ENCODE data around the gene RTF2.

RTF2 gene, protein sequence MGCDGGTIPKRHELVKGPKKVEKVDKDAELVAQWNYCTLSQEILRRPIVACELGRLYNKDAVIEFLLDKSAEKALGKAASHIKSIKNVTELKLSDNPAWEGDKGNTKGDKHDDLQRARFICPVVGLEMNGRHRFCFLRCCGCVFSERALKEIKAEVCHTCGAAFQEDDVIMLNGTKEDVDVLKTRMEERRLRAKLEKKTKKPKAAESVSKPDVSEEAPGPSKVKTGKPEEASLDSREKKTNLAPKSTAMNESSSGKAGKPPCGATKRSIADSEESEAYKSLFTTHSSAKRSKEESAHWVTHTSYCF

DNA sequence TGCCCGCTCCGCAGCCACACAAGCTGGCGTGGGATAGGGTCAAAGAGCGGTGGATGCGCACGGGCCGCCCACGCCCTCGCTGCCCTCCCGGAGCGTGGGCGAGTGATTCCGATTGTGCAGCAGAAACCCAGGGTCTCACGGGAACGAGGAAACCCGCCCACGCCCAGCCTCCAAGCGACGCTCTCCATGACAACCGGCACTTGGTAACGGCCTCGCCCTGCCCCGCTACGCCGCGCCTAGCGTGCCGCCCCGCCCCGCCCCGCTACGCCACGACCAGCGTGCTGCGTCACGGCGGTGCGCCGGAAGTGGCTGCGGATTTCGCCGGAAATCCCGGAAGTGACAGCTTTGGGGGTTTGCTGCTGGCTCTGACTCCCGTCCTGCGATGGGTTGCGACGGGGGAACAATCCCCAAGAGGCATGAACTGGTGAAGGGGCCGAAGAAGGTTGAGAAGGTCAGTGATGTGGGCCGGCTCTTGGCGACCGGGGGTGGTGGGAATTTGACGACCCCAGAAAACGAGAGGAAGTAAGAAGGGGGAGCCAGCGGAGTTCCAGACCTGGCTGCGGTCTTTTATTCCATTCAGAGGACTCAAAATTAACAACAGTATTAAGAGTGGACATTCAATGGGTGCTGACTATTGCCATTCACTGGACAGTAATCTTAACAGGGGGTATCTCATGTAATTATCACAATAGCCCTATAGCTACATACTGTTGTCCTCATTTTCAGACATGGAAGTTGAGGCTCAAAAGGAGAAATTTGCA, at the start of gene RTF2:
Gene RTF2, plus strand, starts transcription at position 312 of the 761 bp plus-strand sequence. Its CDS starts 71 bp downstream, at position 383.
- peak; percentile 97 for DNase-seq

DNA sequence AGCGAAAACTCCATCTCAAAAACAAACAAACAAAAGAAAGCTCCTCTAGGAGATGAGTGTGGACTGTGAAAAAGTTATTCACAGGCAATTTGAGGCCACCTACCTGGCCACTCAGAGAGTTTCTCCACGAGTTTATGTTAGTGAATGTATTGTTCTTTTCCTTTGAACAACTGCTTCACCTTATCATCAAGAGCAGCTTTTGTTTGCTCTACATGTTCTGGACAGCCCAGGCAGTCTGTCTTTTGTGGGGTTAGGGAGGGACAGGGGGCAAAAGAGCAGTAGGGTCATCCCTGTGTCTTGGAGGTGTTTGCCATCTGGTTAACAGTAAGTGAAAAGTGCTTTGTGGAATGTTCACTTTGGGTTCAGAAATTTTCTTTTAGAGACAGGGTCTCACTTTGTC, 48.4 kb upstream of the RTF2 start:
- no peak for DNase-seq

DNA sequence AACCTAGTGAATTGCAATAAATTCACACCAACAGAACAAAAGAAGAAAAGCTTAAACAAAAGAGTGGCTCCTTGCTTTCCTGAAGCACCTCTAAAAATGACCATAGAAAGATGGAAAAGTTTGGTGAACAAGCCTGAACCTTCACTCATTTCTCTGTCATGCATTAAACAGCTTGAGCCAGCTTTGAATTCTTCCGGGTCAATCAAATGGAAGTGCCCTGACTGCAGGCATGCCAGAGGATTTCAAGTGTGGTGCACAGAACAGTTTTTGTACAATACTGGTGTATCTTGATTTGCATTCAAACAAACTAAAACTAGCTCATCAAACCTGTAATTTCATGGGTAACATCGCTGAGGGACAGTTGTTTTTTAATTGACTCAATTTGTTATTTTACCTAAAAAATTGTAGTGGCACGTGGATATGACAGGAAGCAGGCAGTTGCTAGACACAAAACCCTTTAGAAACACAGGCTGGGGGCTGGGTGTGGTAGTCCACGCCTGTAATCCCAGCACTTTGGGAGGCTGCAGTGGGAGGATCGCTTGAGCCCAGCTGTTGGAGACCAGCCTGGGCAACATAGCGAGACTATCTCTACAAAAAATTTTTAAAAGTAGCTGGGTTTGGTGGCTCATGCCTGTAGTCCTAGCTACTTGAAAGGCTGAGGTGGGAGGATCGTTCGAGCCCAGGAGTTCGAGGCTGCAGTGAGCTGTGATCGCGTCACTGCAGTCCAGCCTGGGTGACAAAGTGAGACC, 47.3 kb upstream of the RTF2 start:
- DNase-seq, result no peak

DNA sequence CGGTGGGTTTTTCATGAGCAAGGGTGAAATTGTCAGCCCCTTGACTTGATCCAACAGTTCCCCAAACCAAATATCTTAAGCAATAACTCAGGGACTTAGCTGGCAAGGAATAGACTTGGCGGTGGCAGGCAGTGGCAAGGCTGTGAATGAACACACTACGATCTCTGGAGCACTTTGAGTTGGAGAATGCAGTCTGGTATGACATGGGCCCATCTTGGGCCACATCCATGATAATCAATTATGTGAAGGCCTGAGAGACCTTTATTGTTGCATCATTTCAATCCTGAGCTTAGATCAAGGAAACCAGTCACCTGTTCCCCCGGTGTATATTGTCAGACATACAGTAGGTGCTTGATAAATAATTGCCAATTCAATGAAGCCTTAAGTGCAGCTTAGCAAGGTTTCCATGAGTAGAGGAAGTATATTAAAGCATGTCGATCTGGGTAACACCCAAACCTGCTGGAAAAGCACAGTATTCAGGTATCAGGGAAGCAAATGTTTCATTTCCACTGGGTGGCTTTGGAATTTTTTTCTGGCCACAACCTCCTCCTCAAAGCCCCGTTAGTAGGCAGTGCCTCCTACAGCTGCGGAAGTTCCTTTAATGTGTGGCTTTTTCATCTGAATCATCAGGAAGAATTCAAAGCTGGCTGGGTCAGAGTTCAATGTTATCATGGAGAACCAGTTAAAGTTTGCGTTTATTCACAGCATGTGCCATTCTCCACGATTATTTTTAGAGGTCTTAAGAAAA, 46.2 kb upstream of the RTF2 start:
- DNase-seq, result no peak

DNA sequence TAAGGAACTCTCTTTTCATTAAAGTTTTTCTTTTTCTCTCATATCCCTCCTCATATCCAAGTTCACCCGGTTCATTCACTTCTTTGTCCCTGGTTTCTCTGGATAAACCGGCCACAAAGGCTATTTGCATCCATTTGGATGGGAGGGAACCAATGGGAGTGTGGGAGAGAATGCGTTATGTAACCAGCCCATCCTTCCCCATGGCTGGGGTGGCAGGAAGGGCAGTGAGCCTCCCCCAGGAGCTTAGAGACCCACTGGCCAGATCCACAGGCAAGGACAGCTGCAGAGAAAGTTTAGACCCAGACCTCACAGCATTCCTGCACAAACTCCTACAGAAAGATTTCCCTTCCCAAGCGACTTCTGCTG, 45.6 kb upstream of the RTF2 start:
- DNase-seq, result no peak

DNA sequence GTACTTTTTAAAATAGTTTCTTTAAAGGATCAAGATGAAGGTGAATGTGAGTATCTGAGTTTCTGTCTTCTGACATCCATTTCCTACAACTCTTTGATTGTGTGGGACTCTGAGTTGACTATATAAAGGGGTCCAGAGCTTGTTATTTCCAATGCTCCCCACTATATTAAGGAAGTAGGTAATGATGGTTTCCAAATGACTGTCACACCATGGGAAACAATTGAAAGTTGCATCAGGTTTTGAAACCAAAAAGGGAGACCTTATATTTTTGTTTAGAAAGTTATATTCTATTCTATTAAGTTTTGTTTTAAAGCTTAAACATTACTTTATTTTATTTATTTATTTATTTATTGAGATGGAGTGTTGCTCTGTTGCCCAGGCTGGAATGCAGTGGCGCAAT, 45.2 kb upstream of the RTF2 start:
- DNase-seq, result no peak

DNA sequence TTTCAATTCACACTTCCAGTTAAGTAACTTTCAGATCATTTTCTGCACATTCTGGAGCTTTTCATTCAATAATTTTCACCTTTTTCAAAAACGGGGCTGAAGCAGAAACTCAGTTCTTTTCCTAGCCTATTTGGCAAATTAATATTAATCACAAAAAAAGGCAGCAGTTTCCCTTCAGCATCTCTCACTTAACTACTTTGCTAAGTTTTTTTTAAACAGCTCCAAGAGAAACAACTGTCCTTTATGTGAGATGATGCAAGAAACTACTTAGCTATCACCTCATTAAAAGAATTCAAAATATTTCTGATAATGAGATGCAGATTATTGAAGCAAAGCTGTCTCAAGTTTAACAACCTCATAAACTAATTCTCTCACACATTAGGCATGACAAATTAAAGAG, 44.5 kb upstream of the RTF2 start:
- DNase-seq, result no peak

DNA sequence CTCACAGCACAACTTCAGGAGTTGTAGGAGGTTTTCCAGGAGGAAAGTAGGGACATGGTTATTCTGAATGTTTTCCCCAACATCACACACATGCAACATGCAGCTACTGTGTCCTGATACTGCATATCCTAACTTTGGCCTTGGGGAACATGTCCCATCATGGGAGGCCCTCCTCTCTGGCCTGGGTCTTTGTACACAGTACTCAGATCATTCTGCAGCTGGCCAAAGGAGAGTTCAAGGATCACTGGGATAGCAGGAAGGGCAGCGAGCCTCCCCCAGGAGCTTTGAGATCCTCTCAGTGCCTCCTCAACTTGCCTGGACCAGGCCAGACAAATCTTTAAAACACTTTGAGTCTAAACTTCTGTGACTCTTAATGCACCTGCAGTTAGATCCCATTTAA, 43.5 kb upstream of the RTF2 start:
- DNase-seq, result no peak

DNA sequence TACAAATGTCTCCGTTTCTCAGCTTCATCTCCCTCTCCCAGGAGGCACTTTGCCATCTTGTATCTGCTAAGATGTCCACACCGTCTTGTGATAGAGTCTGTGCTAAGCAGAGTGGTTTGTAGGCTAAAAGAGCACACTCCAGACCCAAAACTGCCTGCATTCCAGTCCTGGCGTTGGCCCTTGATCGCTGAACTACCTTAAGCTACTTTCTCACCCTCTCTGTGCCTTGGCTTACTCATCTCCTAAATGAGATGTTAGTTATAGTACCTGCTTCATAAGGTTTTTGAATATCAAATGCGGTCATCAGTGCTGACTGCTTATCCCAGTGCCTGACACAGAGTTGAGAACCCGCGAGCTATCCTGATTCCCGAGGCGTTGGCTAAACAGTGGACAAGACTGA, 42.4 kb upstream of the RTF2 start:
- DNase-seq, result no peak

DNA sequence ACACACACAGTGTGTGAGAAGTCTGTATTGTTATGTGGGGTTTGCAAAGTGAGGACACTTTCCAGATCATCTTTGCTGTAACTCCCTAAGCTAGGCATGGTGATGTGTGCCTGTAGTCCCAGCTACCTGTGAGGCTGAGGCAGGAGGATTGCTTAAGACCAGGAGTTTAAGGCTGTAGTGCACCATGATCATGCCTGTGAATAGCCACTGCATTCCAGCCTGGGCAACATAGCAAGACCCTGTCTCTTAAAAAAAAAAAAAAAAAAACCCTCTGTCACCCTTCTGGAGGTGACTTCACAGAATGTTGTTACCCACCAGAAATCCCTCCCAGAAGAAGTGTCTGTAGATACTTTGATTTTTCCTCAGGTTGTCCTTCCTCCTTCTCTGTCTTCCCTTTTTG, 41.5 kb upstream of the RTF2 start:
- no peak for DNase-seq

DNA sequence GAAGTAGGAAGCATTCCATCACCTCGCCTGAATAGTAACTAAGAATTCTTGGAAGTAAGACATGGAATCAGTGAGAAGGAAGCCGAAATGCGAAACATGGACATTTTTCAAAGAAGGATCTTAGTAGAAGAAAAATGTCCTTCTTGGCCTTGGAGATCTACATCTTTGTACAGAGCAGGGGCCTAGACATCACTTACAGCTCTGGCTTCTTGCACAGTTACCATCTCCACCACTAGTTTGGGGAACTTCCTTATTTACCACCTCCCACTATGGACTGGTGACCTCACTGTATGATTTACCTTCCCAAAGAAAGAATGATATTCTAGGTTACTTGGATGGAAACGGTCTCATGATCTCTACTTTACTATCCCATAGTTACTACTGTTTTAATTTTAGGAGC, 40.6 kb upstream of the RTF2 start:
- no peak for DNase-seq

DNA sequence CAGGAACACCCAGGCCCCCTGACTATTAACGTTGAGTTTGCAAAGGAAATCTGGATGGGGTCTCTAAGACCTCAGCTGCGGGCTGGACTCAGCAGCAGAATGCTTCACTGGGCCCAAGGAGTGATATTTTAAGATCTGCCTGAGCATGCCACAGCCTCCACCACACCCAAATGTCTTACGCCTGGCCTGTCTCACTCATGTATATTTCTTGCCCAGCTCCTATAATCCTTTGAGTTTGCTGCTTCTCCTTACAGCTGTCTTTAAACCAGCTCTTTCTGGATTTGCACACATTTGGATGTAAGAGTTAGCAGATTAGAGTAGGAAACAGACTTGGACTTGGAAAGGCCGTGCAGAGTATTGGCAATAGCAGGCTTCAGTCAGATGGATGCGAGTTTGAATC, 40.0 kb upstream of the RTF2 start:
- DNase-seq, result no peak

DNA sequence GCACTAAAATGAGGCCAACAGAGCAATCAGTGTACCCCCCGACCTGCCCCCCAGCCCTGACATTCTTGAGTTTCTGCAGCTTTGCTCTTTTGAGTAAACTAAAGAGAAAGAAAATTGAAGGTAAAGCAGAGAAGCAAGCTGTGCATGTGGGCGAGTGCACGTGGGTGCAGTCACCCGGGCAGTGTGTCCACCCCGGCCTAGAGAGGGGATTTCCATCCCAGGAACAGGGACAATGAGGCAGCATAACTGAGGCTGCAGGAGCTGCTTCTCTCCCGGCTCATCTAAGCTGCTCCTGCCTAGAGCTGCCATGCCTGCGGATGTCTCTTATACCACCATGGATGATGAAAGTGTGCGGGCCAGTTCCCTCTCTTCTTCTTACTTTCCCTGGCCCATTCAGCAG, 39.5 kb upstream of the RTF2 start:
- DNase-seq, result no peak

DNA sequence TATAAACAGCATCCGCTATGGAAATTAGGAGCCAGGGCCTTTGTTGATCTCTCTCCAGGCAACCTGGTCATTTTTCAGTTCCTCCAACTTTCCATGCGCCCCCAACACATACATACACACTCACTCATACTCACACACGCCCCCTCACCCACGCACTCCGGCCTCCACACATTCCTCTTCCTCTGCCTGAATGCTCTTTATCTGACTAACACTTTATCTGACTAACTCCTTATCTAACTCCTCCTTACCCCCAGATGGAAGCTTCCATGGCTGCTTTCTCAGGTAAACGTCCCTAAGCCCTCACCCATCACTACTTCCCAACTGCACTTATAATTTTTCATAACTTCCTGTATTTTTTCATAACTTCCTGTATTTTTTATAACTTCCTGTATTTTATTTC, 38.9 kb upstream of the RTF2 start:
- no peak for DNase-seq

DNA sequence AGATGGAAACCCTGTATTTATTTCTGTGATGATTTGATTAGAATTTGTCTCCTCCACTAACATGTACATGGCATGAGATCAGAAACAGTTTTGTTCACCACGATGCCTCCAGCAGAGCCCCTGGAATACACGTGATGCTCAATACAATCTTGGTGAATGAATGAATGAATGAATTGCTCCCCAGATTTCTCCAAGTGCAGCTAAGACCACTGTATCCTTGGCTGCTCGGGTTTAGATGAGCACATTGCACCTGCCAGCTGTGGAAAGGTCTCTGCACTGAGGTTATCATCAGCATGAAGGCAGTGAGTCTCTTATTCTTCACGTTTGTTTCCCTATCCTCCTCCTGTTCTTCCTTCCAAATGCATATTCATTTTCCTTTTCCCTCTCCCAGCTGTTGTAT, 38.5 kb upstream of the RTF2 start:
- no peak for DNase-seq

DNA sequence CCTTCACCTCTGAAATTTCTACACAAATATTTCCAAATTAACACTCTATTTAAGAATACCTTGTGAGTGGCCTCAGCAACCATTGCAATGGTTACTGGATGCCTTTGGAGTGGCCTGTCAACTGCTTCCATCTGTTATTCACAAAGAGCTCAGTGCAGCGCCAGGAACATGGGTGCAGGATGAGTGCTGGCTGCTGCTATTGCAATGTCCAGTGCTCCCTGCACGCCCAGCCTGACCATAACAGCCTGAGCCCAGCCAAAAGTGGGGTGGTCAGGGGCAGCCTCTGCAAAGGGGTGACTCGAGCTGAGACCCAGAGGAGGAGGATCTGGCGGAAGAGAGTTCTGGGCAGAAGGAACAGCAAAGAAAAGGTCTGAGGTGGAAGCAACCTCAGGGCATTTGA, 38.0 kb upstream of the RTF2 start:
- DNase-seq, result no peak

DNA sequence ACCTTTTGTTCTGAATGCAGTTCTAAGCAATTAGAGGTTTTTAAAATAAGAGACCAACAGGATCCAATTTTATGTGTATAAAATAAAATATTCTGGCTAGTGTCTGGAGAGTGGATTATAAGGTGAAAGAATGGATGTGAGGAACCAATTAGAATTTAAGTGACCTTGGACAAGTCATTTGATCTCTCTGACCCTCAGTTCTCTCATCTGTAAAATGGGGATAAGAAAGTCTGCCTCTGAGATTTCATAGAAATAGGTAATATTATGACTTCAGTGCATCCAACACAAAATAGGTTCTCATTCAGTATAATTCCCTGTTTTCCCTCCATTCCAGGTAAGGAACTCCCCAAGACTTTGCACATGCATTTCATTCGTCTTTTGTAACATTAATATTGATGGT, 37.5 kb upstream of the RTF2 start:
- no peak for DNase-seq

DNA sequence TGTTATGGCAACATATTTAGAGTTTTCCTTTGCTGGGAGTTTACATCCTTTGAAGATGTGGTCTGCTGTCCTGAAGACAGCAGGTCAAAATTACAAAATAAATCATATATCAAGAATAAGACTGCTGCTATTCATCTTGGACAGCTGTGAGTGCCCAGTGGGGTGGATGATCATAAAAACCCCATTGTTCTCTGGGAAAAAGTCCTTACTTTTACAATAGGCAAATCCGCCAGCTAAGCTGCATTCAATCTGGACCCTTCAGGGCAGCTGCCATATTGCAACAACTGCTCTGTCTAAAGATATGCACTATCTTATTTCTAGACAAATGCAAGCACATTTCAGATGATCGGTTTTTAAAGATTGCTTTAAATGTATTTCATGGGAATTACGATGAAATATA, 37.0 kb upstream of the RTF2 start:
- DNase-seq, result no peak

DNA sequence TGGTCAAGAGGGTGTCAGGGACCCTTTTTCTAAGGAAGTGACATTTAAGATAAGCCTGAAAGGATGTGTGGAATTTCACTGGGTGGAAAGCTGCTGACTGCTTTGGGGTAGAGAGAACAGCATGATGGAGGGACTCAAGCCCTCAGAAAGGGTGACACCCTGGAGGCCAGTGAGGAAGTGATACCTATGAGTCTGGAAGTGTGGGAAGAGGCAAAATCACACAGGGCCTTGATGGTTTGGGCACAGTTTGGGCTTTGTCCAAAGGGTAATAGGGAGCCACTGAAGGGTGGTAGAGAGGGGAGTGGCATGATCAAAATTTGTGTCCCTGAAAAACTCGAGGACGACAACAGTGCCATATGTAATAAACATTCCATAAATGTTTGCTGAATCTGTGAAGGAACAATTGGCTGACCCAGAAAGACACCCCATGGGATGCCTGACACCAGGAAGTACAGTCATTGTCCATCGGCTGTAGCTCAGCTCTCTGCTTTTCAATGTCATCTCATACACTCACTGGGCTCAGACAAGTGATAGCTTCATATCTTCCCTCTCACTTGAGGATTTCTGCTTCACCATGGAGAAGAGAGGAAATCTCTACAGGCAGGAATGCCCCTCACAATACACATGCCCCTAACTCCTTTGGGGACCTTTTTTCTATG, 35.1 kb upstream of the RTF2 start:
- no peak for DNase-seq

DNA sequence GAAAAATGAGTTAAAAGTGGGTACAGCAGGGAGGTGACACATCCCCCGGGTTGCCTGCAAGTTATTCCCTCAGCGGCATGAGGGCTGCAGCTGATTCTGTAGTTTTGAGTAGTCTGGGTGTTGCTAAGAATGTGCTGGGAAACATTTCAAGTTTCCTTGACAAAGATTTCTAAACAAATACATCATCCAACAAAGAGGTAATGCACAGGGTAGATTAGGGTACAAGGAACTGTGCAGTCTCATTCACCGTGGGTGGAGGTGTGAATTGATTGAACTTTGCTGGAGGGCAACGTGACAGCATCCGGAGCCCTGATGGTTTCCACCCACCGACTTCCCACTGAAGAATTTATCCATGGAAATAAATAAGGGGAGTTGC, 34.6 kb upstream of the RTF2 start:
- DNase-seq, result no peak

DNA sequence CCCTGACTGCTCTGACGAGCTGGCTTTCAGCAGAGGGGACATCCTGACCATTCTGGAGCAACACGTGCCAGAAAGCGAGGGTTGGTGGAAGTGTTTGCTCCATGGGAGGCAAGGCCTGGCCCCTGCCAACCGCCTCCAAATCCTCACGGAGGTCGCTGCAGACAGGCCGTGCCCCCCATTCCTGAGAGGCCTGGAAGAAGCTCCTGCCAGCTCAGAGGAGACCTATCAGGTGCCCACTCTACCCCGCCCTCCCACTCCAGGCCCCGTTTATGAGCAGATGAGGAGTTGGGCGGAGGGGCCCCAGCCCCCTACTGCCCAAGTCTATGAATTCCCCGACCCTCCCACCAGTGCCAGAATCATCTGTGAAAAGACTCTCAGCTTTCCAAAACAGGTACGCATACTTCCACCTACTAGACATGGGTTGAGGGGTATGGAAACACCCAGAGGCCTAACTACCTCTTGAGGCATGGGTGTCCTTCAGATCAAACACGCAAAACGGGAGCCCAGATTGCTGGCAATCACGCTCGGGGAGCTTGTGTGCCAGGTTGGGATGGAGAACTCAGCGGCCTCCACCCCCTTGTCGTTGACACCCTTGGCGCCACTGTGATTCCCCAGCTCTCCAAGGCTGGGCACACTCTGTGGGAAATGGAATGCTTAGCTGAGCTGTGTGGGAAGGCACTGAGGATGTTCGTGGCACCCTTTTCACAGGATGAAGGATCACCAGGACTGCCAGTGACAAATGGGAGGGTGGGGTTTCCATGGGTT, 31.0 kb upstream of the RTF2 start:
- DNase-seq, result no peak

DNA sequence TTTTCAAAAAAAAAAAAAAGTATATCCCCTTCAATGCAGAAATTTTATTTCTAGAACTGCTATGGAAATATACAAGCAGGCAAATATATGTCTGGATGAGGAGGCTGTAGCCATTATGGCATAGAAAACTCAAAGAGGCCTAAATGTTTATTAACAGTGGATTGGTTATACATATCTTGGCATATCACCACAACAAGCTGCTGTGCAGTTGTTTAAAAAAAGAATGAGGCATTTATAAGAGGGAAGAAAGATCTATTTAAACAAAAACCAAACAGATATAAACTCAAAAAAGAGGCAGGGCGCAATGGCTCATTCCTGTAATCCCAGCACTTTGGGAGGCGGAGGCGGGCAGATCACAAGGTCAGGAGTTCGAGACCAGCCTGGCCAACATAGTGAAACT, 30.1 kb upstream of the RTF2 start:
- no peak for DNase-seq
